HepG2 (cell line): ENCODE results near the gene CAMSAP1. TPM values are rescaled to one million over a fixed set of nuclear protein-coding genes. Genes with fewer than 3 reads are reported as not detected.

Experiments
- ATAC-seq: fragments of 200-7000 bp; cut with Tn5 transposase; 3 replicates; pipeline ENCODE4 v1.9.1; 2020; ENCODE audit warnings: mild to moderate bottlenecking, moderate library complexity
- BruUV-seq: library from RNA; stranded (reverse); fragments of 400-500 nt; replicated peaks from 2 replicates; lab custom pipeline; 2021; lab: Mats Ljungman, UMichigan
- CTCF ChIA-PET: fragments of 300-600 bp; formaldehyde crosslinking; extraction: SDS; loops from one replicate; lab custom pipeline; 2021; ENCODE audit warnings: low total read pairs, inconsistent platforms, low intra/inter-chr PET ratio; lab: Yijun Ruan, JAX
- POLR2A ChIA-PET: fragments of 350-600 bp; sonication (Branson Sonifier 250); formaldehyde crosslinking; loops from one replicate; lab custom pipeline; 2020; ENCODE audit warnings: antibody characterized with exemption, inconsistent platforms; lab: Yijun Ruan, JAX
- DNase-seq: peaks from one replicate; pipeline ENCODE4 v3.0.0-alpha.2; 2015; ENCODE audit warnings: low spot score
- FAIRE-seq: peaks from 3 replicates; lab custom pipeline; 2011; peaks lifted over from hg19 to GRCh38; lab: Jason Lieb, UNC
- H2AFZ ChIP-seq: one replicate; pipeline ENCODE4 v1.6.1; 2011; ENCODE audit warnings: low read length, inconsistent platforms
- H3K27ac ChIP-seq: fragments of 300-600 bp; 3 replicates; pipeline ENCODE4 v1.8.0; 2011; ENCODE audit warnings: mixed run types, mild to moderate bottlenecking, mixed read lengths, low read length, inconsistent platforms; ENCODE audit not compliant: insufficient read depth; ENCODE audit errors: extremely low read length
- H3K27me3 ChIP-seq, 2 experiments: fragments of 200-600 bp in 1 of 2; 2 replicates in 1 of 2; 3 replicates in 1 of 2; pipeline versions ENCODE4 v1.6.0 to v1.8.0; 2011; ENCODE audit warnings: low read length in 2 of 2, mild to moderate bottlenecking in 2 of 2, moderate library complexity in 2 of 2, inconsistent platforms in 1 of 2; ENCODE audit not compliant: insufficient read depth in 2 of 2, control insufficient read depth in 1 of 2
- H3K36me3 ChIP-seq, 2 experiments: fragments of 200-600 bp in 1 of 2; replicated peaks in 1 of 2; 2 replicates in 1 of 2; 3 replicates in 1 of 2; pipeline versions ENCODE4 v1.5.1 to v1.8.0; 2011; ENCODE audit warnings: low read length in 2 of 2, inconsistent platforms in 1 of 2; ENCODE audit not compliant: insufficient read depth in 2 of 2, control insufficient read depth in 1 of 2
- H3K4me1 ChIP-seq: 2 replicates; pipeline ENCODE4 v1.5.1; 2012; ENCODE audit warnings: low read length, inconsistent platforms; ENCODE audit not compliant: insufficient read depth
- H3K4me2 ChIP-seq: 2 replicates; pipeline ENCODE4 v1.6.0; 2011; ENCODE audit warnings: low read depth, low read length, inconsistent platforms
- H3K4me3 ChIP-seq, 3 experiments: fragments of 200-600 bp in 1 of 3; sonication (generic), shearing (Covaris generic) in 1 of 3; replicated peaks in 1 of 3; 2 replicates each; pipeline ENCODE4 v1.5.1; 2011 to 2016; ENCODE audit warnings: low read length in 3 of 3, inconsistent platforms in 2 of 3, low read depth in 2 of 3, mild to moderate bottlenecking in 2 of 3, control low read depth in 1 of 3, mixed read lengths in 1 of 3; ENCODE audit not compliant: insufficient read depth in 1 of 3
- H3K79me2 ChIP-seq: one replicate; pipeline ENCODE4 v1.6.1; 2011; ENCODE audit warnings: low read length, inconsistent platforms; ENCODE audit not compliant: insufficient read depth
- H3K9ac ChIP-seq: 2 replicates; pipeline ENCODE4 v1.6.0; 2011; ENCODE audit warnings: mild to moderate bottlenecking, low read depth, low read length, inconsistent platforms; ENCODE audit not compliant: insufficient read depth
- H3K9me3 ChIP-seq: 2 replicates; pipeline ENCODE4 v1.5.1; 2012; ENCODE audit warnings: mild to moderate bottlenecking, low read length
- H4K20me1 ChIP-seq: 2 replicates; pipeline ENCODE4 v1.6.0; 2011; ENCODE audit warnings: inconsistent platforms, mild to moderate bottlenecking, low read length, moderate library complexity; ENCODE audit not compliant: insufficient read depth
- AGO1 ChIP-seq: fragments of 200-400 bp; formaldehyde crosslinking; IDR thresholded peaks from 2 replicates; pipeline ENCODE4 v1.6.1; 2017; ENCODE audit warnings: mild to moderate bottlenecking, low read depth, low read length, moderate library complexity; ENCODE audit not compliant: poor library complexity, severe bottlenecking
- HNRNPLL ChIP-seq: fragments of 200-400 bp; formaldehyde crosslinking; IDR thresholded peaks from 2 replicates; pipeline ENCODE4 v1.6.1; 2017; ENCODE audit warnings: mild to moderate bottlenecking, low read depth, low read length; ENCODE audit not compliant: poor library complexity, severe bottlenecking
- MTA1 ChIP-seq: sonication (generic); formaldehyde crosslinking; IDR thresholded peaks from 2 replicates; pipeline ENCODE4 v1.4.0; 2020; ENCODE audit warnings: missing genetic modification reagents, mild to moderate bottlenecking, borderline replicate concordance
- NFATC3 ChIP-seq: sonication (generic); formaldehyde crosslinking; IDR thresholded peaks from 2 replicates; pipeline ENCODE4 v1.5.1; 2020; ENCODE audit warnings: mild to moderate bottlenecking, missing genetic modification reagents
- NFRKB ChIP-seq: fragments of 450-650 bp; IDR thresholded peaks from 2 replicates; pipeline ENCODE4 v1.6.1; 2017
- PCBP2 ChIP-seq: fragments of 200-400 bp; formaldehyde crosslinking; optimal IDR thresholded peaks from 2 replicates; pipeline ENCODE3; 2018; ENCODE audit warnings: low read length, low read depth; ENCODE audit not compliant: poor library complexity, severe bottlenecking
- TBX3 ChIP-seq: fragments of 450-650 bp; IDR thresholded peaks from 2 replicates; pipeline ENCODE4 v1.6.1; 2017; ENCODE audit warnings: antibody characterized with exemption, mild to moderate bottlenecking, inconsistent platforms, borderline replicate concordance
- YEATS4 ChIP-seq: sonication (generic); formaldehyde crosslinking; IDR thresholded peaks from 2 replicates; pipeline ENCODE4 v1.4.0; 2020; ENCODE audit warnings: missing genetic modification reagents, borderline replicate concordance
- ZBTB21 ChIP-seq: sonication (generic); formaldehyde crosslinking; IDR thresholded peaks from 2 replicates; pipeline ENCODE4 v1.4.0; 2020; ENCODE audit warnings: missing genetic modification reagents
- ZNF205 ChIP-seq: IDR thresholded peaks from 2 replicates; pipeline ENCODE4 v1.6.1; 2018; ENCODE audit warnings: missing biosample characterization, missing genetic modification reagents
- ZNF446 ChIP-seq: sonication (generic); formaldehyde crosslinking; IDR thresholded peaks from 2 replicates; pipeline ENCODE4 v1.5.0; 2020; ENCODE audit warnings: mild to moderate bottlenecking, missing genetic modification reagents
- WGBS: methylation state at CpG from one replicate; pipeline ENCODE4 v1.1.6; 2017; ENCODE audit warnings: low lambda C conversion rate; 5-methylcytosine and 5-hydroxymethylcytosine counted together
- in situ Hi-C: cut with HindIII; loops from 2 replicates; pipeline ENCODE4 v1.10.0; 2017; ENCODE audit warnings: low pct_unique_long_range_greater_than_20kb; ENCODE audit not compliant: extremely low pct_ligation_motif_present
- intact Hi-C: fragments of 100-400 bp; cut with micrococcal nuclease; formaldehyde crosslinking; loops from one replicate; pipeline ENCODE4 v1.10.0; 2022; ENCODE audit not compliant: unreplicated experiment
- polyA plus RNA-seq, 8 experiments: library from polyadenylated mRNA; depleted of rRNA in 3 of 8; stranded (reverse) in 7 of 8; unstranded in 1 of 8; fragments of >200 nt; fragmentation: Illumina TruSeq in 4 of 8; extraction: Trizol in 4 of 8; gene quantifications; 2 replicates each; pipeline versions ENCODE4 v1.2.1 to v1.2.3, GENCODE V29; 2011 to 2016; ENCODE audit warnings: low read depth in 4 of 8, missing spikeins in 1 of 8, mixed read lengths in 1 of 8; ENCODE audit not compliant: insufficient read depth in 1 of 8
- total RNA-seq, 5 experiments: library from RNA; depleted of rRNA; stranded (reverse); fragments of >200 nt; fragmentation: Illumina TruSeq; extraction: Trizol; gene quantifications; 2 replicates each; pipeline ENCODE4 v1.2.3, GENCODE V29; 2016; ENCODE audit warnings: low read depth in 1 of 5
- TF ChIP-seq, protein P1 (sequence below): sonication (generic); formaldehyde crosslinking; IDR thresholded peaks from 2 replicates; pipeline ENCODE4 v1.5.1; 2020; ENCODE audit warnings: missing genetic modification reagents, mild to moderate bottlenecking, borderline replicate concordance

Gene CAMSAP1
- total and polyA plus RNA-seq, 2 of the 13 experiments (the other 11 are each of a cell fraction or from before 2014, with no cell fraction given) = 3.8 to 12.4 TPM

DNA sequence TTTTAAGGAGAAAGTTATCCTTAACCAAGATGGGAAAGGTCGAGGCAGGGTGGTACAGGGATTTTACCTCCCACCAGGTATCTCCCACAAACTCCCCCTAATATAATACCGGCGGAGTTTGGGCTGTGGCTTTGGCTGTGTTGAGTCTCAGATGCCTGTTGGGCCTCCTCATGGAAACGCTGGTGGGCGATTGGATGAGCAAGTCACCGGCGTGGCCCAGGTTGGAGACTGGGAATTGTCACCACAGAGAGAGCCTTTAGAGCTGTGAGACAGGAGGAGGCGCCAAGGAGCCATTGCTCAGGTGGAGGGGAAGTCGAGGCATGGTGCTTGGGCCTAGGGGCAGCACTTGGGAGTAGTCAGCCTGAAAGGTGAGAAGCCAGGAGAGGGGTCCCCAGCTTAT is 3.4 kb upstream of the CAMSAP1 start:
- no peak overlapping the region for H2AFZ ChIP-seq
- FAIRE-seq (no peak), DNase-seq (no peak)
- no peak overlapping the region for H3K9ac ChIP-seq
- no peak overlapping the region for H3K4me2 ChIP-seq
- peaks cover 28% of the 10 kb centered on the region for H3K4me1 ChIP-seq
- no peak overlapping the region for H3K27ac ChIP-seq
- peaks cover 5 to 31% of the 10 kb centered on the region in 2 experiments for H3K36me3 ChIP-seq
- TF ChIP-seq NFRKB (no peak), AGO1 (no peak), ZBTB21 (no peak), NFATC3 (no peak), YEATS4 (CRISPR knock-in tag) (no peak), MTA1 (CRISPR knock-in tag) (no peak), HNRNPLL (no peak), ZNF205 (CRISPR knock-in tag) (no peak), PCBP2 (no peak), ZNF446 (CRISPR knock-in tag) (no peak), TBX3 (no peak)
- TF ChIP-seq, protein P1, sequence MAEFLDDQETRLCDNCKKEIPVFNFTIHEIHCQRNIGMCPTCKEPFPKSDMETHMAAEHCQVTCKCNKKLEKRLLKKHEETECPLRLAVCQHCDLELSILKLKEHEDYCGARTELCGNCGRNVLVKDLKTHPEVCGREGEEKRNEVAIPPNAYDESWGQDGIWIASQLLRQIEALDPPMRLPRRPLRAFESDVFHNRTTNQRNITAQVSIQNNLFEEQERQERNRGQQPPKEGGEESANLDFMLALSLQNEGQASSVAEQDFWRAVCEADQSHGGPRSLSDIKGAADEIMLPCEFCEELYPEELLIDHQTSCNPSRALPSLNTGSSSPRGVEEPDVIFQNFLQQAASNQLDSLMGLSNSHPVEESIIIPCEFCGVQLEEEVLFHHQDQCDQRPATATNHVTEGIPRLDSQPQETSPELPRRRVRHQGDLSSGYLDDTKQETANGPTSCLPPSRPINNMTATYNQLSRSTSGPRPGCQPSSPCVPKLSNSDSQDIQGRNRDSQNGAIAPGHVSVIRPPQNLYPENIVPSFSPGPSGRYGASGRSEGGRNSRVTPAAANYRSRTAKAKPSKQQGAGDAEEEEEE = no peak
- TF ChIP-seq, all 625 proteins: peak for 0
- POLR2A ChIA-PET = no interaction called here
- CTCF ChIA-PET = no interaction called here
- Histone ChIP-seq H3K4me3 (no peak overlapping the region), H3K27me3 (no peaks in the 10 kb centered on the region), H3K79me2 (peaks cover 25% of the 10 kb centered on the region), H3K9me3 (0 out of 2 replicates have a peak, but pooled peaks cover 11% of the 10 kb centered on the region), H4K20me1 (peaks cover 6% of the 10 kb centered on the region)
- in situ Hi-C loops = no loop called here
- 98% methylated on average over 9 of the region's 9 CpGs for WGBS
- ATAC-seq = no peak
- intact Hi-C loops = no loop called here
- BruUV-seq = TSS peak; percentile 11
